ENCODE measurements around the gene FANK1. TPM values are rescaled to one million over a fixed set of nuclear protein-coding genes. Genes with fewer than 3 reads are reported as not detected.
A peak's percentile ranks its signal among the peaks of the same experiment; 100 is the strongest.

Gene FANK1
- total and polyA plus RNA-seq, 3 experiments from 2014 or later, result 0.44 to 0.66 TPM; not detected in 1

DNA sequence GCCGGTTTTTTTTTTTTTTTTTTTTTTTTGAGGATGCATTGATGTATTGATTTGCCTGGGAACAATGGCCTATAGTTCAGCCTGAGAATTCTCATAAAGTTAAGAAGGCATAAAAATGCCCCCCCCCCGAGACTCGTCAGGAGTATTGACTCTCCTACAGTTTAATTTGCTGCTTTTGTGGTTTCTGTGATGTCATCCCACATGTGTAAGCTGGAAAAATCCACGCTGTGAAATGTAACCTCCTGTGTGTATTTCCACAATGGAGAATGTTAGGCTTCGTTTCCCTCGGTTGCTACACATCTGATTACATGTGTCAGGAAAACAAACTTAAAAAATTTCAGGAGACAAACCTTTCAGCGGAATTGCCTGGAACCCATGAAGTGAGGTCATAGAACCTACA lies 117.9 kb downstream of the FANK1 start:
- no peak overlapping the region for H3K4me3 ChIP-seq (ENCODE audit: low read length)
- Mint-ChIP-seq H3K36me3 (no peaks in the 10 kb centered on the region), H3K27ac (peak overlapping the region in 4 of 8 donors; percentile 18 to 83 (median 73)), H3K27me3 (peaks cover 7 to 8% of the 10 kb centered on the region in 2 donors), H3K4me3 (no peak overlapping the region), H3K4me1 (peaks cover 4 to 22% (median 12%) of the 10 kb centered on the region in 3 donors), H3K9me3 (no peaks in the 10 kb centered on the region)
- DNase-seq, result no peak
- ChIA-PET CTCF (no interaction called here), POLR2A (no interaction called here)
- no peak overlapping the region for H3K27ac ChIP-seq (ENCODE audit: low read depth, low read length)
- no peaks in the 10 kb centered on the region for H3K36me3 ChIP-seq (ENCODE audit: insufficient read depth, low read length)
- no peaks in the 10 kb centered on the region for H3K27me3 ChIP-seq (ENCODE audit: insufficient read depth, low read length, poor library complexity, severe bottlenecking)
- H3K9me3 ChIP-seq (ENCODE audit: low read length), result no peaks in the 10 kb centered on the region
- H3K4me1 ChIP-seq (ENCODE audit: insufficient read depth, low read length), result no peaks in the 10 kb centered on the region

- POLR2A ChIA-PET, result no interaction called here
- peaks cover 0 to 5% (median 0%) of the 10 kb centered on the region in 3 donors for H3K36me3 Mint-ChIP-seq
- DNase-seq, result no peak
- H3K9me3 ChIP-seq (ENCODE audit: low read length), result no peaks in the 10 kb centered on the region
- no peaks in the 10 kb centered on the region for H3K4me1 ChIP-seq (ENCODE audit: insufficient read depth, low read length)
- no peaks in the 10 kb centered on the region for H3K27me3 ChIP-seq (ENCODE audit: insufficient read depth, low read length, poor library complexity, severe bottlenecking)
- no peak overlapping the region for H3K4me3 Mint-ChIP-seq
- no peak overlapping the region for H3K4me3 ChIP-seq (ENCODE audit: low read length)
- peak overlapping the region in 1 of 8 donors; percentile 25 for H3K27ac Mint-ChIP-seq
- H3K27ac ChIP-seq (ENCODE audit: low read depth, low read length), result no peak overlapping the region
- no peaks in the 10 kb centered on the region for H3K9me3 Mint-ChIP-seq
- H3K4me1 Mint-ChIP-seq, result peaks cover 4 to 22% (median 12%) of the 10 kb centered on the region in 3 donors
- CTCF ChIA-PET, result no interaction called here
- peaks cover 5 to 8% of the 10 kb centered on the region in 2 donors for H3K27me3 Mint-ChIP-seq
- no peaks in the 10 kb centered on the region for H3K36me3 ChIP-seq (ENCODE audit: insufficient read depth, low read length)
Measured at GRCh38 chr10:126015413-126015812, 119.0 kb downstream of the FANK1 start.

DNA sequence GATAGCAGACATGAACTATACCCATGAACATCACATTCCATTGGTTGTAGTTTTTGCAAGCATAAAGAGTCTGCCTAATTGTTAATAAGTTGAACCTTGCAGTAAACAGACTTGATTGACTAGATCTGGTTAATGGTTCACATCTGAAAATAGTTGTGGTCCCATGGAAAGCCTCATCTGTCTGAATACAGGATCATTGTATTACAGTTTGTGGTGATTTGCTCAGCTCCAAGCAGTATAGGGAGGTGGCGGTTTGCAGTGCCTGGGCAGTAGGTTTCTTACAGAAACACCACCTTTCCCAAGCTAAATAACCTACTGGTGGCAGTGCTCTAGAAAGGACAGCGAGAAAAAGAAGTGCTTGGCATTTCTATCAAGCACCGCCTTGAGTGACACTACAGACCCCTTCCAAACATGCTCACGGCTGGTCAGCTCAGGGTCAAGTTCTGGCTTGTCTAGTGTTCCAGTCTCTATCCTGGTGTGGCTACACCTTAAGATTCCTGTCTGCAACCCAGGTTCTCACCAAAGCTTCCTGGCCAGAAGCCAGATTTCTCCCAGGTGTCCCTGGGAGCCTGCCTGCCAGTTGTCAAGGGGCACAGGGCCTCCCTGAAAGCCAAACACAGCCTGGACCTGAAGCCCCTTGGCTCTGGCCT lies 119.9 kb downstream of the FANK1 start:
- Mint-ChIP-seq H3K9me3 (no peaks in the 10 kb centered on the region), H3K27me3 (peaks cover 5 to 8% of the 10 kb centered on the region in 2 donors), H3K4me1 (peaks cover 4 to 22% (median 12%) of the 10 kb centered on the region in 3 donors), H3K4me3 (no peak overlapping the region), H3K27ac (peak overlapping the region in 3 of 8 donors; percentile 36 to 74 (median 58)), H3K36me3 (peaks cover 0 to 6% (median 0%) of the 10 kb centered on the region in 3 donors)
- Histone ChIP-seq H3K27ac (ENCODE audit: low read depth, low read length) (no peak overlapping the region), H3K9me3 (ENCODE audit: low read length) (no peaks in the 10 kb centered on the region), H3K36me3 (ENCODE audit: insufficient read depth, low read length) (no peaks in the 10 kb centered on the region), H3K4me3 (ENCODE audit: low read length) (no peak overlapping the region), H3K27me3 (ENCODE audit: insufficient read depth, low read length, poor library complexity, severe bottlenecking) (no peaks in the 10 kb centered on the region), H3K4me1 (ENCODE audit: insufficient read depth, low read length) (no peaks in the 10 kb centered on the region)
- DNase-seq, result no peak
- ChIA-PET CTCF (no interaction called here), POLR2A (no interaction called here)

- no peaks in the 10 kb centered on the region for H3K4me1 ChIP-seq (ENCODE audit: insufficient read depth, low read length)
- H3K36me3 ChIP-seq (ENCODE audit: insufficient read depth, low read length), result no peaks in the 10 kb centered on the region
- peak overlapping the region in 2 of 8 donors; percentile 3 to 37 for H3K27ac Mint-ChIP-seq
- H3K27me3 Mint-ChIP-seq, result peaks cover 2 to 8% of the 10 kb centered on the region in 2 donors
- no peak overlapping the region for H3K4me3 Mint-ChIP-seq
- peaks cover 3 to 21% (median 12%) of the 10 kb centered on the region in 3 donors for H3K4me1 Mint-ChIP-seq
- H3K4me3 ChIP-seq (ENCODE audit: low read length), result no peak overlapping the region
- H3K27me3 ChIP-seq (ENCODE audit: insufficient read depth, low read length, poor library complexity, severe bottlenecking), result no peaks in the 10 kb centered on the region
- no peak for DNase-seq
- H3K27ac ChIP-seq (ENCODE audit: low read depth, low read length), result no peak overlapping the region
- POLR2A ChIA-PET, result no interaction called here
- no peaks in the 10 kb centered on the region for H3K9me3 ChIP-seq (ENCODE audit: low read length)
- CTCF ChIA-PET, result no interaction called here
- H3K9me3 Mint-ChIP-seq, result no peaks in the 10 kb centered on the region
- H3K36me3 Mint-ChIP-seq, result peaks cover 0 to 6% (median 0%) of the 10 kb centered on the region in 3 donors
Measured at GRCh38 chr10:126016882-126017281, 120.5 kb downstream of the FANK1 start.

GRCh38 chr10:126017961-126018560 lies 121.7 kb downstream of the FANK1 start:
- Mint-ChIP-seq H3K27ac (peak overlapping the region in 1 of 8 donors; percentile 14), H3K4me3 (no peak overlapping the region), H3K36me3 (peaks cover 0 to 6% (median 0%) of the 10 kb centered on the region in 3 donors), H3K27me3 (peaks cover 1 to 8% of the 10 kb centered on the region in 2 donors), H3K4me1 (peaks cover 0 to 10% (median 7%) of the 10 kb centered on the region in 3 donors), H3K9me3 (no peaks in the 10 kb centered on the region)
- ChIA-PET POLR2A (no interaction called here), CTCF (no interaction called here)
- no peaks in the 10 kb centered on the region for H3K27me3 ChIP-seq (ENCODE audit: insufficient read depth, low read length, poor library complexity, severe bottlenecking)
- no peak overlapping the region for H3K27ac ChIP-seq (ENCODE audit: low read depth, low read length)
- H3K4me3 ChIP-seq (ENCODE audit: low read length), result no peak overlapping the region
- H3K4me1 ChIP-seq (ENCODE audit: insufficient read depth, low read length), result no peaks in the 10 kb centered on the region
- no peaks in the 10 kb centered on the region for H3K36me3 ChIP-seq (ENCODE audit: insufficient read depth, low read length)
- no peaks in the 10 kb centered on the region for H3K9me3 ChIP-seq (ENCODE audit: low read length)
- DNase-seq, result no peak

- POLR2A ChIA-PET, result no interaction called here
- Histone ChIP-seq H3K9me3 (ENCODE audit: low read length) (no peaks in the 10 kb centered on the region), H3K36me3 (ENCODE audit: insufficient read depth, low read length) (no peaks in the 10 kb centered on the region), H3K4me1 (ENCODE audit: insufficient read depth, low read length) (no peaks in the 10 kb centered on the region), H3K27me3 (ENCODE audit: insufficient read depth, low read length, poor library complexity, severe bottlenecking) (no peaks in the 10 kb centered on the region), H3K27ac (ENCODE audit: low read depth, low read length) (no peak overlapping the region), H3K4me3 (ENCODE audit: low read length) (no peak overlapping the region)
- no peak overlapping the region for H3K4me3 Mint-ChIP-seq
- H3K27me3 Mint-ChIP-seq, result peaks cover 1 to 5% of the 10 kb centered on the region in 2 donors
- no peak overlapping the region for H3K27ac Mint-ChIP-seq
- peaks cover 0 to 6% (median 2%) of the 10 kb centered on the region in 3 donors for H3K36me3 Mint-ChIP-seq
- H3K9me3 Mint-ChIP-seq, result peaks cover 0 to 5% (median 3%) of the 10 kb centered on the region in 5 donors
- CTCF ChIA-PET, result no interaction called here
- H3K4me1 Mint-ChIP-seq, result no peaks in the 10 kb centered on the region
- no peak for DNase-seq
Measured at GRCh38 chr10:126021833-126022500, 125.6 kb downstream of the FANK1 start.

DNA sequence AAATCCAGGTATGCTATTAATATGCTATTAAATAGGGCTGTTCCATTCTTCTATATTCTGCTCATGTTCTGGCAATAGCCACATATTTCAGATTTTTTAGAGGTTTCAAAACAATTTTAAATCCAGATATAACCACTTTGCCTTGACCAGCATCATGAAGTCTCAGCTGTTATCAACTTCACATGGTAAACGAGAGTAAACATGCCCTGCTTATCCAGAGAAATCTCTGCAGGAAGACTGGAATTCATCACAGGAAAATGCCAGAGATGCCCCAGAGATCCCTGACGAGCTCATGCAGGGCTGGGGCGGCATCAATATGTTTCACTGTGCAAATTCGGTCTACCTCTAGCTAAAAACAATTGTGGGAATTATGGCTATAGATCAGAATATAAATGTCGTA lies 126.5 kb downstream of the FANK1 start:
- Histone ChIP-seq H3K36me3 (ENCODE audit: insufficient read depth, low read length) (no peaks in the 10 kb centered on the region), H3K27ac (ENCODE audit: low read depth, low read length) (no peak overlapping the region), H3K27me3 (ENCODE audit: insufficient read depth, low read length, poor library complexity, severe bottlenecking) (no peaks in the 10 kb centered on the region), H3K9me3 (ENCODE audit: low read length) (no peaks in the 10 kb centered on the region), H3K4me1 (ENCODE audit: insufficient read depth, low read length) (no peaks in the 10 kb centered on the region), H3K4me3 (ENCODE audit: low read length) (no peak overlapping the region)
- Mint-ChIP-seq H3K4me3 (no peak overlapping the region), H3K4me1 (no peaks in the 10 kb centered on the region), H3K27me3 (peaks cover 1 to 5% of the 10 kb centered on the region in 2 donors), H3K36me3 (peaks cover 0 to 6% (median 2%) of the 10 kb centered on the region in 3 donors), H3K9me3 (peaks cover 0 to 5% (median 3%) of the 10 kb centered on the region in 5 donors), H3K27ac (no peak overlapping the region)
- no peak for DNase-seq
- POLR2A ChIA-PET, result no interaction called here
- CTCF ChIA-PET, result no interaction called here

- Histone ChIP-seq H3K4me1 (ENCODE audit: insufficient read depth, low read length) (no peaks in the 10 kb centered on the region), H3K27me3 (ENCODE audit: insufficient read depth, low read length, poor library complexity, severe bottlenecking) (no peaks in the 10 kb centered on the region), H3K27ac (ENCODE audit: low read depth, low read length) (no peak overlapping the region), H3K36me3 (ENCODE audit: insufficient read depth, low read length) (no peaks in the 10 kb centered on the region), H3K4me3 (ENCODE audit: low read length) (no peak overlapping the region), H3K9me3 (ENCODE audit: low read length) (no peaks in the 10 kb centered on the region)
- POLR2A ChIA-PET, result no interaction called here
- H3K36me3 Mint-ChIP-seq, result peaks cover 0 to 14% (median 5%) of the 10 kb centered on the region in 3 donors
- H3K27ac Mint-ChIP-seq, result no peak overlapping the region
- no peak for DNase-seq
- no peaks in the 10 kb centered on the region for H3K4me1 Mint-ChIP-seq
- peaks cover 0 to 1% of the 10 kb centered on the region in 2 donors for H3K27me3 Mint-ChIP-seq
- CTCF ChIA-PET, result no interaction called here
- H3K4me3 Mint-ChIP-seq, result no peak overlapping the region
- H3K9me3 Mint-ChIP-seq, result peaks cover 2 to 12% (median 7%) of the 10 kb centered on the region in 5 donors
Measured at GRCh38 chr10:126027692-126028091, 131.3 kb downstream of the FANK1 start.

Data from CD8-positive, alpha-beta memory T cell (primary cell).